Activated CD4-positive, alpha-beta T cell treated with anti-CD3 and anti-CD28 coated beads, Interleukin-2, amount 10 ng/mL, durations not matched to agents 7 days and 5 days (primary cell): Measurements from ENCODE around the gene G2E3. TPM values are rescaled to one million over a fixed set of nuclear protein-coding genes. Genes with fewer than 3 reads are reported as not detected.
"Not testable (repeated sequence)": the region's sequence is repeated elsewhere in the genome, so short reads cannot be mapped to it uniquely, and the experiment has no call there.

Experiments used
- CTCF ChIA-PET: fragments of 350-600 bp; sonication (Branson Sonifier 250); formaldehyde crosslinking; loops from one replicate; lab custom pipeline; 2021; ENCODE audit warnings: antibody characterized with exemption; lab: Charles Lee
- POLR2A ChIA-PET: fragments of 350-600 bp; sonication (Branson Sonifier 250); formaldehyde crosslinking; loops from one replicate; lab custom pipeline; 2021; ENCODE audit warnings: antibody characterized with exemption; lab: Charles Lee
- DNase-seq: peaks from one replicate; pipeline ENCODE4 v3.0.0-alpha.2; 2020
- H3K27ac Mint-ChIP-seq: one replicate; pipeline ENCODE4 v1.8.0; 2021; ENCODE audit warnings: mild to moderate bottlenecking, moderate library complexity, mixed read lengths
- H3K27me3 Mint-ChIP-seq: one replicate; pipeline ENCODE4 v1.8.0; 2021; ENCODE audit warnings: mixed read lengths
- H3K36me3 Mint-ChIP-seq: one replicate; pipeline ENCODE4 v1.8.0; 2021; ENCODE audit warnings: low read depth, mixed read lengths
- H3K4me1 Mint-ChIP-seq: one replicate; pipeline ENCODE4 v1.8.0; 2021; ENCODE audit warnings: mixed read lengths
- H3K4me3 Mint-ChIP-seq: one replicate; pipeline ENCODE4 v1.8.0; 2021; ENCODE audit warnings: mild to moderate bottlenecking, moderate library complexity, mixed read lengths
- H3K9me3 Mint-ChIP-seq: one replicate; pipeline ENCODE4 v1.8.0; 2021; ENCODE audit warnings: mixed read lengths
- total RNA-seq, 2 experiments: library from RNA; stranded (reverse); gene quantifications; one replicate each; pipeline ENCODE4 v1.2.3, GENCODE V29; 2021

The G2E3 gene
- total RNA-seq, 2 experiments from 2014 or later = 33.6 to 39.2 TPM

GRCh38 chr14:30533126-30533525 is 25.8 kb upstream of the G2E3 start:
- ChIA-PET POLR2A (no interaction called here), CTCF (no interaction called here)
- peaks cover 19% of the 10 kb centered on the region for H3K27me3 Mint-ChIP-seq
- H3K4me3 Mint-ChIP-seq = no peak overlapping the region
- no peaks in the 10 kb centered on the region for H3K9me3 Mint-ChIP-seq
- DNase-seq = no peak
- no peaks in the 10 kb centered on the region for H3K4me1 Mint-ChIP-seq
- no peak overlapping the region for H3K27ac Mint-ChIP-seq
- H3K36me3 Mint-ChIP-seq = no peaks in the 10 kb centered on the region

DNA sequence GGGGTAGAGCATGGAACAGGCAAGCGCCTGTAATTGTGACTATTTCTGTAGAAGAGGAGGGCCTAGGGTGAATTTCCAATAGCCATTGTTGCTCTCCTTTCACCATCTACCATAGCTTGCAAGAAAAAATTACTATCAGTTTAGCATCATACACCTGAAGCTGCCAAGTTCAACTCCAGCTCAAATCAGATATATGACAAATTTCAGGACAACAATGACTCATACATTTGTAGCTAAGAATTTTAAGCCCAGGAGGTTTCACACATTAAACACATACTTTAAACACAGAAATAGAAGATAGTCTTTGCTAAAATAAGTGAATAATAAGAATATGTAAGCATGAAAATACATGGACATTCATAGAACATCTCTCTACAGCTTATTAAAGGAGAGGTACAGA is 17.6 kb upstream of the G2E3 start:
- ChIA-PET CTCF (interaction anchor here (0.6 kb wide), 1 partner anchor 14 kb away, joined by 3 read pairs; no protein-coding TSS in a partner anchor), POLR2A (no interaction called here)
- Mint-ChIP-seq H3K4me1 (no peaks in the 10 kb centered on the region), H3K9me3 (no peaks in the 10 kb centered on the region), H3K27me3 (peaks cover 27% of the 10 kb centered on the region), H3K27ac (no peak overlapping the region), H3K4me3 (no peak overlapping the region), H3K36me3 (no peaks in the 10 kb centered on the region)
- DNase-seq = no peak

- CTCF ChIA-PET = interaction anchor here (0.8 kb wide), 1 partner anchor 18 kb away, joined by 3 read pairs; no protein-coding TSS in a partner anchor
- H3K9me3 Mint-ChIP-seq, H3K4me3 Mint-ChIP-seq, H3K36me3 Mint-ChIP-seq, POLR2A ChIA-PET, DNase-seq, H3K27ac Mint-ChIP-seq, H3K4me1 Mint-ChIP-seq: not testable (repeated sequence)
- peaks cover 24% of the 10 kb centered on the region for H3K27me3 Mint-ChIP-seq
Measured at GRCh38 chr14:30546735-30547134, 12.2 kb upstream of the G2E3 start.

DNA sequence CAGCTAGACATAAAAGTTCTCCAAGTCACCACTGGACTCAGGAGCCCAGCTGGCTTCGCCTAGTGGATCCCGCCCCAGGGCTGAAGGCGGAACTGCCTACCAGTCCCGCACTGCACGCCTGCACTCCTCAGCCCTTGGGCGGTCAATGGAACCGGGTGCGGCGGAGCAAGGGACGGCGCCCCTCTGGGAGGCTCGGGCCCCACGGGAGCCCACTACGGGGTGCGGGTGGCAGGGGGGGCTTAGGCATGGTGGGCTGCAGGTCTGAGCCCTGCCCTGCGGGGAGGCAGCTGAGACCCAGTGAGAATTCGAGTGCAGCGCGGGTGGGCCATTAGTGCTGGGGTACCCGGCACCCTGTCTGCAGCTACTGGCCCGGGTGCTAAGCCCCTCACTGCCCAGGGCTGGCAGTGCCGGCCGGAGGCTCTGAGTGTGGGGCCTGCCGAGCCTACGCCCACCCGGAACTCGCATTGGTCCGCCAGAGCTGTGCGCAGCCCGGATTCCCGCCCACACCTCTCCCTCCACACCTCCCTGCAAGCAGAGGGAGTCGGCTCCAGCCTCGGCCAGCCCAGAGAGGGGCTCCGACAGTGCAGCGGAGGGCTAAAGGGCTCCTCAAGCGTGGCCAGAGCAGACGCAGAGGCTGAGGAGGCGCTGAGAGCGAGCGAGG is 11.4 kb upstream of the G2E3 start:
- ChIA-PET CTCF (interaction anchor here (0.8 kb wide), 1 partner anchor 19 kb away, joined by 3 read pairs; no protein-coding TSS in a partner anchor), POLR2A (no interaction called here)
- no peak overlapping the region for H3K27ac Mint-ChIP-seq

GRCh38 chr14:30550335-30550734 is 8.6 kb upstream of the G2E3 start:
- peaks cover 23% of the 10 kb centered on the region for H3K27me3 Mint-ChIP-seq
- ChIA-PET CTCF (no interaction called here), POLR2A (no interaction called here)
- no peaks in the 10 kb centered on the region for H3K36me3 Mint-ChIP-seq
- peaks cover 3% of the 10 kb centered on the region for H3K4me1 Mint-ChIP-seq
- no peaks in the 10 kb centered on the region for H3K9me3 Mint-ChIP-seq
- no peak overlapping the region for H3K4me3 Mint-ChIP-seq
- DNase-seq = no peak
- no peak overlapping the region for H3K27ac Mint-ChIP-seq

More for the DNA sequence above, 11.4 kb upstream of the G2E3 start:
- peaks cover 23% of the 10 kb centered on the region for H3K27me3 Mint-ChIP-seq
- no peaks in the 10 kb centered on the region for H3K4me1 Mint-ChIP-seq
- no peaks in the 10 kb centered on the region for H3K9me3 Mint-ChIP-seq
- no peak overlapping the region for H3K4me3 Mint-ChIP-seq
- no peaks in the 10 kb centered on the region for H3K36me3 Mint-ChIP-seq
- DNase-seq = no peak

DNA sequence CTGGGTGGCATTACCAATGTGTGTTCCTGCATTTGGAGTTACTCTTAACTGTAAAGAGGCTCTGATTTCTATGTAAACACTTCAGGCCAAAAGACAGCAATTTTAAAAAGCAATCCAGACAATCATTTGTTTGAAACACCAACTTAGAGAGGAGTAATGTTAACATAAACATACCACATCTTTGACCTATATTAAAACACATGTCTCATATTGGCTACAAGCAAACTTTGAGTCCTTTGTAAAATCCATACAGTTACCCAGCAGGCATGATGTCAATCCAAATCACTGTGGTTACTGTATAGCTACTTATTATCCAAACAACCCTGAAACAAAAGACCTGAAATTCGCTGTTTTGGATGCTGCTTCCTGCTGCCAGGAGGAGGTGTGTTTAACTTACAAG is 7.5 kb upstream of the G2E3 start:
- Mint-ChIP-seq H3K36me3 (no peaks in the 10 kb centered on the region), H3K27me3 (peaks cover 25% of the 10 kb centered on the region), H3K4me3 (no peak overlapping the region), H3K9me3 (no peaks in the 10 kb centered on the region), H3K4me1 (peaks cover 3% of the 10 kb centered on the region), H3K27ac (no peak overlapping the region)
- DNase-seq = no peak
- POLR2A ChIA-PET = no interaction called here
- CTCF ChIA-PET = no interaction called here

- no peaks in the 10 kb centered on the region for H3K36me3 Mint-ChIP-seq
- no peaks in the 10 kb centered on the region for H3K9me3 Mint-ChIP-seq
- H3K4me3 Mint-ChIP-seq = no peak overlapping the region
- CTCF ChIA-PET = interaction anchor here (0.6 kb wide), 2 partner anchors 172 to 347 kb away, joined by 4 read pairs; no protein-coding TSS in a partner anchor
- peaks cover 7% of the 10 kb centered on the region for H3K4me1 Mint-ChIP-seq
- POLR2A ChIA-PET = no interaction called here
- peaks cover 22% of the 10 kb centered on the region for H3K27me3 Mint-ChIP-seq
- no peak for DNase-seq
- H3K27ac Mint-ChIP-seq = no peak overlapping the region
Measured at GRCh38 chr14:30553311-30553989, 5.5 kb upstream of the G2E3 start.

DNA sequence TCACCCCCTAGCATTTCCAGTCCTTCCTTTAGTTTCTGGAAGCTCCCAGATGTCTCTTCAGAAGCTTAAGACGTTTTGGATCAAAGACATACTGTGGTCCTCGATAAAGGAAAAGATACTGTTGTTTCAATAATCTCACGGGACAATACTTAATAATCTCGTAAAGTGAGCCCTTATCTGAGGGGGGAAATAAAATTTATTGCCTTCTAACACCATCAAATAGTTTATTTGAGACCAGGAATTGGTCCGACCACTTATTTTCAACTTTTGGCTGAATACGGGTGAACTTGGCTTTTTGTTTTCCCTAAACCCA is 640 bp upstream of the G2E3 start:
- ChIA-PET POLR2A (no interaction called here), CTCF (interaction anchor here (1.2 kb wide), 1 partner anchor 13 kb away, joined by 3 read pairs; no protein-coding TSS in a partner anchor)
- Mint-ChIP-seq H3K27me3 (peaks cover 2% of the 10 kb centered on the region), H3K4me3 (peak overlapping the region; percentile 100), H3K9me3 (peaks cover 2% of the 10 kb centered on the region), H3K27ac (peak overlapping the region; percentile 100), H3K36me3 (peaks cover 27% of the 10 kb centered on the region), H3K4me1 (peaks cover 31% of the 10 kb centered on the region)
- DNase-seq = no peak

GRCh38 chr14:30559638-30560091 is 707 bp downstream of the G2E3 start:
- peak overlapping the region; percentile 100 for H3K27ac Mint-ChIP-seq
- peak; percentile 26 for DNase-seq
- H3K36me3 Mint-ChIP-seq = peaks cover 37% of the 10 kb centered on the region
- H3K9me3 Mint-ChIP-seq = peaks cover 2% of the 10 kb centered on the region
- H3K4me3 Mint-ChIP-seq = peak overlapping the region; percentile 100
- POLR2A ChIA-PET = no interaction called here
- CTCF ChIA-PET = interaction anchor here (1.2 kb wide), 1 partner anchor 12 kb away, joined by 3 read pairs; no protein-coding TSS in a partner anchor
- peaks cover 32% of the 10 kb centered on the region for H3K4me1 Mint-ChIP-seq
- H3K27me3 Mint-ChIP-seq = peaks cover 2% of the 10 kb centered on the region

- Mint-ChIP-seq H3K36me3 (peaks cover 43% of the 10 kb centered on the region), H3K4me1 (peaks cover 37% of the 10 kb centered on the region), H3K27ac (peak overlapping the region; percentile 78), H3K27me3 (peaks cover 2% of the 10 kb centered on the region), H3K4me3 (peak overlapping the region; percentile 80), H3K9me3 (peaks cover 2% of the 10 kb centered on the region)
- DNase-seq = no peak
- ChIA-PET CTCF (no interaction called here), POLR2A (no interaction called here)
Measured at GRCh38 chr14:30560581-30560980, 1.6 kb downstream of the G2E3 start.

DNA sequence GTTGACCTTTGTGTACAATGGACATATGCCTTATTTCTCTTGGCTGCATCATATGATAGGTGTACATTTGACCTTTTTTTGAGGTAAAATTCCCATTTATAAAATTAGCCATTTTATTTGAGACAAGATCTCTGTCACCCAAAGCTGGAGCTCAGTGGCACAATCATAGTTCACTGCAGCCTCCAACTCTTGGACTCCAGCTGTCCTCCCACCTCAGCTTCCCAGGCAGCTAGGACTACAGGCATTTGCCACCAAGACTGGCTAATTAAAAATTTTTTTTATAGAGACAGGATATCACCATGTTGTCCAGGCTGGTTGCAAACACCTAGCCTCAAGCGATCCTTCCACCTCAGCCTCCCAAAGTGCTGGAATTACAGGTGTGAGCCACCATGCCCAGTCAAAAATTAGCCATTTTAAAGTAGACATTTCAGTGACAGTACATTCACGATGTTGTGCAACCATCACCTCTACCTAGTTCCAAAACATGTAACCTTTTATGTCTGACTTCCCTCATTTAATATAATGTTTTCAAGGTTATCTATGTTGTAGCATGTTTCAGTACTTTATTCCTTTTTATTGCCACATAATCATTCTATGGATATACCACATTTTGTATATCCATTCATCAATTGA is 5.4 kb downstream of the G2E3 start:
- POLR2A ChIA-PET = no interaction called here
- CTCF ChIA-PET = no interaction called here
- DNase-seq = no peak
- Mint-ChIP-seq H3K4me1 (peaks cover 55% of the 10 kb centered on the region), H3K9me3 (peaks cover 2% of the 10 kb centered on the region), H3K36me3 (peaks cover 58% of the 10 kb centered on the region), H3K4me3 (no peak overlapping the region), H3K27ac (no peak overlapping the region), H3K27me3 (no peaks in the 10 kb centered on the region)

DNA sequence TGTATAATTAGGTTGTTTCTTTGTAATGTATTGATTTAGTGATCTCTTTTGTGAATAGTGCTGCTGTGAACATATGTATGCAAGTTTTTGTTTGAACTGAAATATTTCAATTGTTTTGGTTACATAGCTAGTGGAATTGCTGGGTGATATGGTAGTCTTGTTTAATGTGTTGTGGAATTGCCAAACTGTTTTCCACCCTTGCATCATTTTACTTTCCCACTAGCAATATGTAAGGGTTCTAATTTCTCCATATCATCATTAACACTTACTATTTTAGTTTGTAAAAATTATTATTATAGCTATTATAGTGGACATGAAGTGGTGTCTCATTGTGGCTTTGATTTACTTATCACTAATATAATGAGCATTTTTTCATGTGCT is 5.9 kb downstream of the G2E3 start:
- ChIA-PET POLR2A (no interaction called here), CTCF (interaction anchor here (0.6 kb wide), 1 partner anchor 39 kb away, joined by 3 read pairs; no protein-coding TSS in a partner anchor)
- H3K27ac Mint-ChIP-seq = no peak overlapping the region
- no peak overlapping the region for H3K4me3 Mint-ChIP-seq
- H3K9me3 Mint-ChIP-seq = peaks cover 2% of the 10 kb centered on the region
- DNase-seq = no peak
- peaks cover 60% of the 10 kb centered on the region for H3K36me3 Mint-ChIP-seq
- no peaks in the 10 kb centered on the region for H3K27me3 Mint-ChIP-seq
- peaks cover 58% of the 10 kb centered on the region for H3K4me1 Mint-ChIP-seq
